Activated CD4-positive, alpha-beta T cell treated with anti-CD3 and anti-CD28 coated beads, Interleukin-2, amount 10 ng/mL, durations not matched to agents 7 days and 5 days (primary cell): ENCODE data around the gene RNF220. TPM values are rescaled to one million over a fixed set of nuclear protein-coding genes. Genes with fewer than 3 reads are reported as not detected.

Experiments used
- CTCF ChIA-PET: fragments of 350-600 bp; sonication (Branson Sonifier 250); formaldehyde crosslinking; loops from one replicate; lab custom pipeline; 2021; ENCODE audit warnings: antibody characterized with exemption; lab: Charles Lee
- POLR2A ChIA-PET: fragments of 350-600 bp; sonication (Branson Sonifier 250); formaldehyde crosslinking; loops from one replicate; lab custom pipeline; 2021; ENCODE audit warnings: antibody characterized with exemption; lab: Charles Lee
- DNase-seq: peaks from one replicate; pipeline ENCODE4 v3.0.0-alpha.2; 2020
- H3K27ac Mint-ChIP-seq: one replicate; pipeline ENCODE4 v1.8.0; 2021; ENCODE audit warnings: mild to moderate bottlenecking, moderate library complexity, mixed read lengths
- H3K27me3 Mint-ChIP-seq: one replicate; pipeline ENCODE4 v1.8.0; 2021; ENCODE audit warnings: mixed read lengths
- H3K36me3 Mint-ChIP-seq: one replicate; pipeline ENCODE4 v1.8.0; 2021; ENCODE audit warnings: low read depth, mixed read lengths
- H3K4me1 Mint-ChIP-seq: one replicate; pipeline ENCODE4 v1.8.0; 2021; ENCODE audit warnings: mixed read lengths
- H3K4me3 Mint-ChIP-seq: one replicate; pipeline ENCODE4 v1.8.0; 2021; ENCODE audit warnings: mild to moderate bottlenecking, moderate library complexity, mixed read lengths
- H3K9me3 Mint-ChIP-seq: one replicate; pipeline ENCODE4 v1.8.0; 2021; ENCODE audit warnings: mixed read lengths
- total RNA-seq, 2 experiments: library from RNA; stranded (reverse); gene quantifications; one replicate each; pipeline ENCODE4 v1.2.3, GENCODE V29; 2021

RNF220 gene
- total RNA-seq, 2 experiments from 2014 or later = 82.9 to 88.4 TPM

DNA sequence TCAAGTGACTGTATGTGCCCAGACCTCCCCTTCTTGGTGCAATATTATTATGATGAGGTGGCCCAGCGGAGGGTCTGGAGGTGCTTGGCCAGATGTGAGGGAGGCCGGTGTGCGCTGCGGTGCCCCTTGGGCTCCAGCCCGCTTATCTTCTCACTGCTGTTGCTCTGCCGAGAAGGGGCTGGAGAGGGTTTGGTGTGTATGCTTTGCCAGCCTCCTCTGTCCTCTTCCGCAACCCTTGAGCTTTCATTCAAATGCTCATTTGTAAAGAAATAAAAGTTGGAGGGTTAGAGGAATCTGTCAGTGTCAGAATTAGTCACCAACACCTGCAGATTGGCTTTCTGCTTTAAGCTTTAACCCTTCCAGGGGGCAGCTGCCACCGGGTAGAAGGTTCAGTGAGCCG lies 19.7 kb downstream of the RNF220 start:
- Mint-ChIP-seq H3K4me1 (peaks cover 6% of the 10 kb centered on the region), H3K9me3 (no peaks in the 10 kb centered on the region), H3K27ac (no peak overlapping the region), H3K36me3 (no peaks in the 10 kb centered on the region), H3K4me3 (no peak overlapping the region), H3K27me3 (peaks cover 72% of the 10 kb centered on the region)
- ChIA-PET CTCF (no interaction called here), POLR2A (no interaction called here)
- DNase-seq = no peak

DNA sequence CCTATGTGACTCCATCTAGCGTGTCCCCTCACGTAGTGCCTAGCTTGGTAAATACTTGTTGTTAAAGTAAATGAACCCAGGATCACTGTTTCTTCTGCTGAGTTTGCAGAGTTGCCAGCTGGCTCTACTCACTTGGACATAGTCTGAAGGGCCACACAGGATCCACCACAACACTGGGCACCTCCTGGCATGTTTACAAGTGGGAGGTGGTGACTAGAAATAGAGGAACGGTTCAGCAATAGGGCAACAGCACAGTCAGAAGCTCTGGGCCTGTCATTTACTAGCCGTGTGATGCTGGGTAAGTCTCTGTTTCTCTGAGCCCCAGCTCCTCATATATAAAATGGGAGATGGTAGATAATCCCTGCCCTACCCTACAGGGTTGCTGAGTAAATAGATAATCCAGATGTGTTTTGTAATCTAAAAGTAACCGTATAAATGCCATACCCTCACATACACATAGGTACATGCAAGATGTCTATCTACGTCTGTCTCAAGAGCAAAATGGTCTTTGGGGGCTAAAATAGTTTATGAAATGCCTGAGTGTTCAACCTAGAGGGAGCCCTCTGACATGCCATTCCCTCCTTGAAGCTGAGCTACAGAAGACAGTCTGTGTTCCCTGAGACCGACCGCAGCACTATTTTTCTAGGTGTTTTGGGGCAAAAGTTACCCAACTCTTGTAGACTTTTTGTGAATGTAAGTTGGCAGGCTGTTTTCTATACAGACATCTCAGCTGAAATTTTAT lies 20.5 kb downstream of the RNF220 start:
- no peak for DNase-seq
- H3K27me3 Mint-ChIP-seq = peaks cover 64% of the 10 kb centered on the region
- no peaks in the 10 kb centered on the region for H3K9me3 Mint-ChIP-seq
- no peak overlapping the region for H3K27ac Mint-ChIP-seq
- POLR2A ChIA-PET = no interaction called here
- H3K4me3 Mint-ChIP-seq = no peak overlapping the region
- CTCF ChIA-PET = no interaction called here
- no peaks in the 10 kb centered on the region for H3K36me3 Mint-ChIP-seq
- peaks cover 6% of the 10 kb centered on the region for H3K4me1 Mint-ChIP-seq

DNA sequence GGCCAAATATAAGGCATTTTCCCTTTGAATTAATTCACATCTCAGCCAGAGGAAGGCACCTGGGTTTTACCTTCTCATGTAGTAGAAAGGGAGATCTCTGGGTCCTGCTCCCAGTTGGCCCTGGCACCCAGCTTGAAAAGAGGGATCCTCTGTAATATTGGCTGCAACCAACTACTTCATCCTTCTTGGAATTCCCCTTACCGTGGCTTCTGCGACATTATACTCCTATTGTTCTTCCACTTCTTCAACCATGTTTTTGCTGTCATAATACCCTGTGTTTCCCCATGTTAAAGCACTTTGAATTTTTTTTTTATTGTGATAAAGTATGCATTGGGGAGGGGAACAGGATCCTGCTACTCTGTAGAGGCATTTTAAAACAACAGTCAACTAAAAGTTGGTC lies 26.8 kb downstream of the RNF220 start:
- DNase-seq = no peak
- no peaks in the 10 kb centered on the region for H3K9me3 Mint-ChIP-seq
- H3K4me3 Mint-ChIP-seq = no peak overlapping the region
- H3K27ac Mint-ChIP-seq = no peak overlapping the region
- H3K27me3 Mint-ChIP-seq = peaks cover 30% of the 10 kb centered on the region
- H3K36me3 Mint-ChIP-seq = no peaks in the 10 kb centered on the region
- ChIA-PET POLR2A (no interaction called here), CTCF (no interaction called here)
- no peaks in the 10 kb centered on the region for H3K4me1 Mint-ChIP-seq

DNA sequence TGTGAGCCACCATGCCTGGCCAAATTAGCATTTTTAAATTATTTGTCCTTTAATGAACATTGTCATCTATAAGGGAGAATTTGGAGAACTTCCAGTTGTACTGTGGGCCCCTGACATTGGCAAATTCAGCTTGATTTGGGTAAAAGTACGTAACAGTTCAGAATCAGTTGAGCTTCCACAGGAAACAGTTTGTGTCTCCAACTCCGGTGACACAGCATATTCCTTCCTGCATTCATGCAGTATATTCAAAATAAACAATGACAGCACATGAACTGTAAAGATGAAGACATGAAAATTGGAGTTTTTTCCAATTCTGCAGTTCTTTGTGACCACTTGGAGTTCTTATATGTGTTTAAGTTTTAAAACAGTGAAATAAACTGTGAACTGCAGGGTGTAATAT lies 28.2 kb downstream of the RNF220 start:
- CTCF ChIA-PET = interaction anchor here (0.6 kb wide), 1 partner anchor 16 kb away, joined by 3 read pairs; no protein-coding TSS in a partner anchor
- H3K4me3 Mint-ChIP-seq = no peak overlapping the region
- no peaks in the 10 kb centered on the region for H3K9me3 Mint-ChIP-seq

DNA sequence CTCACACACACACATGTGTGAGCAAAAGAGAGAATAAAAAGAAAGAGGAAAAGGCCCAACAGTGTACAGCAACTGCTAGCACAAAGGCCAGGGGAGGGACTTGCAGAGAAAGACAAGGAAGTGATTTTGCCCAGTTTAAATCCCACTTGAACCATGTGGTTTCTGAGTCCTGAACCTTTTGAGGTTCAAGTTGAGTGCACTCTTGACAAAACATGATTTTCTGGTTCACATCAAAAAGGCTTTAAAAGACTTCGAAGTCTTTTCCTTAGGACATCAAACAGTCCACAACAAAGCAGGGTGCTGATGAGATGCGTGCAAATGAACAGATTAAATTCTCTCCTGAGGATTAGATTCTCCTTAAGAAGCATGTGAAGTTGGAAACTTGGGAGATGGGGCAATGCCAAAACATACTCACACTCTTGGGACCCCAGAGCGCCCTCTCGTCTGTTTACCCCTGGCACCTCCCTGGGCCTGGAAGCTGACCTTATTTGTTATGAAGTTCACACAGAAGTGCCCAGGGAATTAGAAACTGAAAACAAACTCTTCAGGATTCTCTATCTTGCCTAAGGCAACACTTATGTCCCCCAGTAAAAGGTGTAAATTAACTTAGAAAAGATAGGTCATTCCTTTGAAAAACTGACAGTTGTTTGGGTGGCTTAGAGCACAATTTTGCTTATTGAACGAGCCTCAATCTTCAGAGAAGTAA lies 31.5 kb downstream of the RNF220 start:
- Mint-ChIP-seq H3K4me3 (no peak overlapping the region), H3K27ac (no peak overlapping the region), H3K9me3 (no peaks in the 10 kb centered on the region), H3K4me1 (no peaks in the 10 kb centered on the region), H3K27me3 (peaks cover 14% of the 10 kb centered on the region), H3K36me3 (no peaks in the 10 kb centered on the region)
- POLR2A ChIA-PET = no interaction called here
- CTCF ChIA-PET = interaction anchor here (0.6 kb wide), 1 partner anchor 175 kb away, joined by 3 read pairs; no protein-coding TSS in a partner anchor
- DNase-seq = no peak

More for the DNA sequence above, 28.2 kb downstream of the RNF220 start:
- no peaks in the 10 kb centered on the region for H3K4me1 Mint-ChIP-seq
- peaks cover 21% of the 10 kb centered on the region for H3K27me3 Mint-ChIP-seq
- H3K27ac Mint-ChIP-seq = no peak overlapping the region
- POLR2A ChIA-PET = no interaction called here
- H3K36me3 Mint-ChIP-seq = no peaks in the 10 kb centered on the region
- DNase-seq = no peak

DNA sequence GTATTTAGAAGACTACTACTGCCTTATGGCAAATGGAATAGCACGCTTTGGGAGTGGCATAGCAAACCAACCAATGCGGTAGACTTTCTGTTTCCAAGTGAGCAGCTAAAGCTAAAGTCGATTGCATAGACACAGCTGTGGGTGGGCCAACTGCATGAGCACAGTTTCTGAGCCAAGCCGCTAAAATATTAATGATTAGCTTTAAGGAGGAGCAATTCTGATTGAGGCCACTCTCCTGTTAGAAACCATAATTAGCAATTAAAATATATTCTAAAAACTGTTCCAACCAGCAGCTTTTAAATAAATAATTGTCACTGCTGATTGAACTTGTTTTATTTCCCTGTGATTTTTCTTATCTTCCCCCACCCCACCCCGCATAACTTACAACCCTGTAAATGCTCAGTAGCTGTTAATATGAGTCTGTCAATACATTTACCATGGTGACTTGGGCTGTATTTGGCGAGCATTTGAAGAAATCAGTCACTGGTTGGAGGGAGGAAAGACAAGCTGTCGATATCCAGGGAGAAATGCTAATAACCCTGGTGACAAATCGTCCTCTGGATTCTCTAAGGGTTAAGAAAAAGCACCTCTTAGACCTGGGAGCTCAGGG lies 32.2 kb downstream of the RNF220 start:
- no peaks in the 10 kb centered on the region for H3K4me1 Mint-ChIP-seq
- H3K4me3 Mint-ChIP-seq = no peak overlapping the region
- DNase-seq = no peak
- ChIA-PET CTCF (interaction anchor here (1.1 kb wide), 1 partner anchor 10 kb away, joined by 3 read pairs; no protein-coding TSS in a partner anchor), POLR2A (no interaction called here)
- H3K27ac Mint-ChIP-seq = no peak overlapping the region
- peaks cover 11% of the 10 kb centered on the region for H3K27me3 Mint-ChIP-seq
- H3K9me3 Mint-ChIP-seq = no peaks in the 10 kb centered on the region
- H3K36me3 Mint-ChIP-seq = no peaks in the 10 kb centered on the region

DNA sequence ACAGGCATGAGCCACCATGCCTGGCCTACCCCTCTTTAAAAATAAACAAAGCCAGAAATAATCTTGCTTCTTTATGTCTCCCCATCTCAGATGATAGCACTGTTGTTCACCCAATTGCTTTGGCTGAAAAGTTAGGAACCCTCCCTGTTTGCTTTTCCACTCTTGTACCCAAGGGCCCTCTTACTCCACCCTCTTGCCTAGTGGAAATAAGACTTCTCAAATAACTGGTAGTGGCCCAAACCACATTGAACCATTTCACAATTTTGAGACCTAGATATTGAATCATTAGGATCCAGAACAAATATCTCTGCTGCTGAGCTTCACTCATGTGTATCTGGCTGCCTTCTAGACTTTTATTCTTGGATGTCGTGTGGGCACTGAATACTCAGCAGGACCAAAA lies 37.7 kb downstream of the RNF220 start:
- DNase-seq = no peak
- Mint-ChIP-seq H3K27me3 (peaks cover 15% of the 10 kb centered on the region), H3K4me3 (no peak overlapping the region), H3K4me1 (no peaks in the 10 kb centered on the region), H3K9me3 (no peaks in the 10 kb centered on the region), H3K27ac (no peak overlapping the region), H3K36me3 (no peaks in the 10 kb centered on the region)
- ChIA-PET CTCF (no interaction called here), POLR2A (no interaction called here)

DNA sequence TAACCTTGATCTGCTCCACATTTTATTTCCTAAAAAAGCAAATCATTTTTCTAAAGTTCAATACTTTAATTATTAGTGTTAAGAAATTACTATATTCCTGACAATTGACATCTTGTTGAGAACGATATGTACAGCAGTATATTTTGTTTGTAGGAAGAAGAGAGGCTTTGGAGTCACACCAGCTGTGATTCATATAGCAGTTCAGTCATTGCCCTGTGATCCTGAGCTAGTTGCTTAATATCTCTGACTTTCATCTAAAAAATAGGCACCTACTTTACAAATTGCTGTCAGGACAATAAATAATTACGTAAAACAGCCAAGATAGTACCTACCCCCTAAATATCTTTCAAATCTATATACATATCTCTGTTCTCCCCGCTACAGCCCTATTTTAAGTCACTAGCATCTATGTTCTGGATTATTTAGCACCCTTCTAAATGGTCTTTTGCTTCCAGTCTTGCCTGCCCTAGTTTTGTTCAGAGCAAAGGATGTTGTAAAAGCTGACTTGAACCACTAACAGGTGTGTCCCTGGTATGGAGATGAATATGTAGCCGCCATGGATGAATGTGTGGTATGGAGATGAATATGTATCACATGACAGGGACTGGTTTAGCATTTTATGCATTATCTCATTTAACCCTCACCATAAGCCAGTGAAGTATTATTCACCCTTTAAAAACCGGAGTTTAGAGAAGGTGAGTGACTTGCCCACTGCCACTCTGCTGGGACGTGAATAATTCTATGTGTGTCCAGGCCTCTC lies 42.2 kb downstream of the RNF220 start:
- Mint-ChIP-seq H3K4me3 (no peak overlapping the region), H3K4me1 (no peaks in the 10 kb centered on the region), H3K27ac (no peak overlapping the region), H3K9me3 (no peaks in the 10 kb centered on the region), H3K27me3 (peaks cover 7% of the 10 kb centered on the region), H3K36me3 (no peaks in the 10 kb centered on the region)
- ChIA-PET POLR2A (no interaction called here), CTCF (no interaction called here)
- no peak for DNase-seq

DNA sequence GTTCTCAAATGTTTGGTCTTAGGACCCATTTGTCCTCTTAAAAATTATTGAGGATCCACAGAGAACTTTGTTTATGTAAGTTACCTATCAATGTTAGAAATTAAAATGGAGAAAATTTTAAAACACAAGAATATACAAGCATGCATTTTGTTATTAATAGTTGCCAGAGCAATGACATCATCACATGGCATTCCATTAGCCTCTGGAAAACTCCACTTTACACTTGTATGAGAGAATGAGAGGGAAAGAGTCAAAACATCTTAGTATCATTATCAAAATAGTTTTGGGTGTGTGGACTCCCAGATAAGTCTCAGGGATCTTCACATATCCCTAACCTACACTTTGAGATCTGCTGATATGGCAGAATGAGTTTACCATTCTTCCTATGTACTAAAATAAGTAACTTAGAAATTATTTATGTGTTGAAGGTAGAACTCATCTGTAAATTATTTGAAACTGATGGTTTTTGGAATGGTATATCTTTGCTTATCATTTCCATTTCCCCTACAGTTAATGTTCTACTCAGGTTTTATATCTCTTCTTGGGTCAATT lies 48.8 kb downstream of the RNF220 start:
- POLR2A ChIA-PET = no interaction called here
- CTCF ChIA-PET = no interaction called here
- no peak overlapping the region for H3K27ac Mint-ChIP-seq
- no peak overlapping the region for H3K4me3 Mint-ChIP-seq
- DNase-seq = no peak
- peaks cover 42% of the 10 kb centered on the region for H3K27me3 Mint-ChIP-seq
- H3K9me3 Mint-ChIP-seq = peaks cover 2% of the 10 kb centered on the region
- H3K4me1 Mint-ChIP-seq = no peaks in the 10 kb centered on the region
- no peaks in the 10 kb centered on the region for H3K36me3 Mint-ChIP-seq

DNA sequence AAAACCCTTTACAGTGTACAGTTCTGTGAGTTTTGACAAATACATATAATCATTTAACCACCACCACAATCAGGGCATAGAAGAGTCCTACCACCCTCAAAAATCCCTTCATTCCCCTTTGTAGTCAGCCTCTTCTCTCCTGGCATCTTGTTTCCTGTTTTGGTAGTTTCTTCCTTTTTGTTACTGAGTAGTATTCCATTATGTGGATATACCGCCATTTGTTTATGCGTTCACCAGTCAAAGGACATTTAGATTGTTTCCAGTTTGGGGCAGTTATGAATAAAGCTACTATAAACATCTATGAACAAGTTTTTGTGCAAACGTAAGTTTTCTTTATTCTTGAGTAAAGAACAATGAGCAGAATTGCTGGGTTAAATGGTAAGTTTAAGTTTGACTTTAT lies 49.6 kb downstream of the RNF220 start:
- CTCF ChIA-PET = no interaction called here
- Mint-ChIP-seq H3K36me3 (no peaks in the 10 kb centered on the region), H3K4me3 (no peak overlapping the region), H3K27ac (no peak overlapping the region), H3K4me1 (no peaks in the 10 kb centered on the region), H3K27me3 (peaks cover 47% of the 10 kb centered on the region), H3K9me3 (peaks cover 2% of the 10 kb centered on the region)
- DNase-seq = no peak
- POLR2A ChIA-PET = no interaction called here

DNA sequence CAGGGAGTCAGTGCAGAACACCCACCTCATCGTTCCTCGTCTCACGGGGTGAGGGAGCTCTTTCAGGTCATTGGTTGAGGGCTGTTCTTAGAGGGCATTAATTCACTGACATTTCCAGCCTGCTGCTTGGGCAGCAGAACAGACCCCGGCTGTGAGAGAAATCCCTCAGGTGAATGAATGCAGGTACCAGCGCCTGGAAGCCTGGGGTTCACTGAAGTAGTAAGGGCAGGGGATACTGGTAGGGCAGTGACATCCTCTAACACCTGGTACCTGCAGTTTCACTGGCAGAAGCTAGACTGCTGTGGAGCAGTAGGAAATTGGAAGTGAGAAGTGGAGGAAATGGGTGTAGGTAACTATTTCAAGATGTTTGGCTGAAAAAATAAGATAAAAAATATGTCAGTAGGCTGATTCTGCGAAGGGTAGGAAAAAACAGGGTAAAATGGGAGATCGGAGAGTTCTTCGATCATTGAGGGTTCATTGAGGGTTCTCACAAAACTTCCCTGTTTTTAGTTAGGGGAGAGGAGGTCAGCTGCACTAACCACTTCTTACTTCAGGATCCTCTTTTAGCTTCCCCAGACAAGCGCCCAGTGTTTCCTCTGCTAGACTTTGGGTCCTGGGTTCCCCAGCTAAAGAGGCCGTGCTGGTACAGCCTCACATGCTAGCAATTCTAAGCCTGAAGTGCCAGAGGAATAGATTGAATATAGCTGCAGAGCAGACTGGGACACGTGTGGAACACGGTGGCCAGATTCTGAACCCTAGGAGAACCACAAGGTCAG lies 55.2 kb downstream of the RNF220 start:
- no peak overlapping the region for H3K27ac Mint-ChIP-seq
- POLR2A ChIA-PET = no interaction called here
- H3K4me3 Mint-ChIP-seq = no peak overlapping the region
- no peaks in the 10 kb centered on the region for H3K36me3 Mint-ChIP-seq
- no peaks in the 10 kb centered on the region for H3K4me1 Mint-ChIP-seq
- CTCF ChIA-PET = no interaction called here
- DNase-seq = no peak
- peaks cover 50% of the 10 kb centered on the region for H3K27me3 Mint-ChIP-seq
- H3K9me3 Mint-ChIP-seq = no peaks in the 10 kb centered on the region

DNA sequence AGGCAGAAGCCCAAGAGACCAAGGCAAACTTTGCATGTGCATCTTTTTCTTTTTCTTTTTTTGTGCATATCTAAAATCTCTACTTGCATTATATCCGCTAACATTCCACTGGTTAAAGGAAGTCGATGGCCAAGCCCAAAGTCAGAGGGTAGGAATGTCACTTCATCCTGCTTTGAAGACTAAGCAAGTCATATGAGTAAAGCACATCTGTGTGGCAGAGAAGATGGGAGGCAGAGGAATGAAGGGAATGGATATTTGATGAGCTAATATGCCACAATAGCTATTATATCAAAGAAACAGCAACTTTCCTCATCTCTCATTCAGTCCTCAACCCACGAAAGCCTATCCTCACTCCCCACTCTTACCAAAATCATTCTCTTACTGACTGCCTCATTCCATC lies 59.3 kb downstream of the RNF220 start:
- POLR2A ChIA-PET = no interaction called here

More for the DNA sequence above, 59.3 kb downstream of the RNF220 start:
- no peak overlapping the region for H3K4me3 Mint-ChIP-seq
- DNase-seq = no peak
- no peaks in the 10 kb centered on the region for H3K36me3 Mint-ChIP-seq
- H3K9me3 Mint-ChIP-seq = no peaks in the 10 kb centered on the region
- H3K27me3 Mint-ChIP-seq = peaks cover 24% of the 10 kb centered on the region
- no peaks in the 10 kb centered on the region for H3K4me1 Mint-ChIP-seq
- CTCF ChIA-PET = no interaction called here
- H3K27ac Mint-ChIP-seq = no peak overlapping the region
